Measurements from ENCODE around the gene KLHL21. TPM values are rescaled to one million over a fixed set of nuclear protein-coding genes. Genes with fewer than 3 reads are reported as not detected.

Gene KLHL21
- total RNA-seq, 3 donors from 2014 or later = 49.5 to 54.9 (median 51.4) TPM

DNA sequence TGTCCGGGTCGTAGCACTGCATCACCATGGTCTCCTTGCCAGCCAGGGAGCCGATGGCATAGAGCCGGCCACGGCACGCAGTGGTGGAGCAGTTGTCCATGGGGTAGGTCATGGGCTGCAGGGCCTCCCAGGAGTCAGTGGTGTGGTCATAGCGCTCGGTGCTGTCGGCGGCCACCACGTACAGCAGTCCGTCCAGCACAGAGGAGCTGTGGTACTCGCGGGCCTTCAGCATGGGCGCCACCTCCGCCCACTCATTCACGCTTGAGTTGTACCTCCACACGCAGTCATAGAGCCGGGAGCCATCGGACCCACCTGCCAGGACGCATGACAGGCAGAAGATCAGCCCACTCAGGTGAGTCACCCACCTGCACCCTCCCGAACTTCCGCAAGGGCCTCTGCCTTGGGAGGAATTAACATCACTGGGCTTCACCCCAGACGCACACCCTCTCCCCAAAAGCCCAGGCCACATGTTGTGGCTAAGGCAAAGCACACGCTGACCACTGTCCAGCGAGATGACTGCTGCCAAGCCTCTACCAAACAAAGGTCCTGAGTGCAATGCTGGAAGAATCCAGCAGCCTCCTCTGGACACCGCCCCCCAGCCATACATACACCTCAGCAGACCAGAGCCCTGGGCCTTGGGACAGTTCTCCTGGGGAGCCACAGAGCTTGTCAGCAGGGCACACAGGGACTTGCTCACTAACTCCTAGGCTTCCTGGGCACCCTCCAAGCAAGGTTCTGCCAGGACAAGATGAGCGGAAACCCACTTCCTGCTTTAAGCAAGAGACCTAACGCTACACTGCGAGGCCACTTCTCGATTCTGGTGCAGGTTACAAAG lies 3.3 kb downstream of the KLHL21 start:
- Mint-ChIP-seq H3K4me1 (ENCODE audit: low read depth) (peaks cover 55% of the 10 kb centered on the region), H3K4me3 (peak overlapping the region; percentile 95), H3K9me3 (no peaks in the 10 kb centered on the region), H3K36me3 (ENCODE audit: insufficient read depth) (peaks cover 12% of the 10 kb centered on the region), H3K27me3 (ENCODE audit: low read depth) (no peaks in the 10 kb centered on the region)
- DNase-seq (peak; percentile 66), ATAC-seq (peak; percentile 4 to 5)

DNA sequence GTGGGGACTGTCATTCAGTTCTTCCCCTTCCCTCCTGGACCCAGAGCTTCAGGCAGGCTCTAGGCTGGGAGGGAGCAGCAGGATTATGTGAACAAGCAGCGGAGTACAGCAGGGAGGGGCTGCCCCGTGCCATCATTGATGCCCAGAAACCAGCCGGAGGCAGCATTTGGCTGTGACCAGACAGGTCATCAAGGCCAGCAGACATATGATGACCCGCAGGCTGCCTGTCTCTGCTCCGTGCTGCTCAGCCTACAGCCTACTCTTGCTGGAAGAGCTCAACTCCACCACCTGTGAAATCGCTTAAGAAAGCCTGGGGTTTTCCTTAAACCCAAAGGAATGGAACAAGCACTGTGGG lies 4.9 kb downstream of the KLHL21 start:
- no peaks in the 10 kb centered on the region for H3K9me3 Mint-ChIP-seq
- H3K36me3 Mint-ChIP-seq (ENCODE audit: insufficient read depth) = peaks cover 17% of the 10 kb centered on the region
- no peak for ATAC-seq
- H3K4me3 Mint-ChIP-seq = peak overlapping the region; percentile 31
- no peaks in the 10 kb centered on the region for H3K27me3 Mint-ChIP-seq (ENCODE audit: low read depth)
- no peak for DNase-seq
- H3K4me1 Mint-ChIP-seq (ENCODE audit: low read depth) = peaks cover 50% of the 10 kb centered on the region

DNA sequence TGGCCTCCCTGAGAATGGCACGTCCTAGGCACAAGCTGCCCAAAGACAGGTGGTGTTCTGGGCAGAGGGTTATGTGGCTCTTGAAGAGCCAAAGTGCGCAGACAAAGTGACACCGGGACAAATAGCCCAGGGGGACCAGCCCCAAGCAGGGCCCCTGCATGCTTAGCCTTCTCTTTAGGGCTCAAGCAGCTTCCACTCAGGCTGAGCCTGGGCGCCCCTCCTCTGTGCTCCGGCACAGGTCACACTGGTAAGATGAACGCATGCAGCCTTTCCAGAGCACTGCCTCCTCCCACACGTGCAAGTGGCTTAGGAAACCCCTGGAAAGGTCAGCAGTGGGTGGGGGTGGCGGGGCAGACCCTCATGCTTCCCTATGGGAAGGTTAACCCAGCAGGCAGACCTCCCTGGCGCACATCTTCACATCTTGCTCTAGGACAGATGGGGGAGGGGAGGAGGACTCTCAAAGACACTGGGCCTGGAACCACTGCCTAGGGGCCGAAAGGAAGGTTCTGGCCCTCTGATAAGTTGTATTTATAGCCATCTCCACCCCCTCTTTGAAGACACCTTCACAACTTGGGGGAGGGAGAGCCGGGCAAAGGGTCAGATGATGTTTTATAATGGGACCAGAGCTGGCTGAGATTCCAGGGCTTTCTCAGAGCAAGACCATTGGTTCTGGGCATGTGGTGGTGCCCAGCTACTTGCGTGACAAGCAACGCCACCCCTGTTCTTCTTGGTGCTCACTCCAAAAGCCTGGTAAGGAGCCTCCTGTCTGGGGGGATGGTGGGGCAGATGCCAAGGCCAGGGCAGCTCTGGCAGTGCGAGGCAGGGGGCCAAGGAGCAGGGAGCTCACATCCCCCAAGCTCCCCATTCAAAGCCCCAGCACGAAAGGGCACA lies 5.5 kb downstream of the KLHL21 start:
- Mint-ChIP-seq H3K4me3 (no peak overlapping the region), H3K27me3 (ENCODE audit: low read depth) (no peaks in the 10 kb centered on the region), H3K4me1 (ENCODE audit: low read depth) (peaks cover 50% of the 10 kb centered on the region), H3K36me3 (ENCODE audit: insufficient read depth) (peaks cover 17% of the 10 kb centered on the region), H3K9me3 (no peaks in the 10 kb centered on the region)
- DNase-seq (no peak), ATAC-seq (no peak)

DNA sequence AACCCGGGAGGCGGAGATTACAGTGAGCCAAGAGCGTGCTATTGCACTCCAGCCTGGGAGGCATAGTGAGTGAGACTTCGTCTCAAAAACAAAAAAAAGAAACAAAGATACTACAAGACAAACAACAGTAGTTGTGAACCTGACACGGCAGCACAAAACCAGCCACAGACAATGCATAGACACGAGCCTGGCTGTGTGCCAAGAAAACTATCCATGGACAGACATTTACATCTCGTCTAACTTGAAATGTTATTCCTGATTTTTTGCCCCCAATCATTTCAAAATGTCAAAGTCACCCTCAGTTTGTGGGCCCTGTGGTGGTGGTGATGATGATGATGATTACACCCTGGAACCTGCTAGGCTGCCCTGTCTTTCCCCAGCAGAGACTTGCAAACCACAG lies 6.3 kb downstream of the KLHL21 start:
- no peaks in the 10 kb centered on the region for H3K27me3 Mint-ChIP-seq (ENCODE audit: low read depth)
- no peaks in the 10 kb centered on the region for H3K9me3 Mint-ChIP-seq
- H3K36me3 Mint-ChIP-seq (ENCODE audit: insufficient read depth) = peaks cover 17% of the 10 kb centered on the region
- no peak for ATAC-seq
- H3K4me1 Mint-ChIP-seq (ENCODE audit: low read depth) = peaks cover 50% of the 10 kb centered on the region
- DNase-seq = no peak
- H3K4me3 Mint-ChIP-seq = no peak overlapping the region

DNA sequence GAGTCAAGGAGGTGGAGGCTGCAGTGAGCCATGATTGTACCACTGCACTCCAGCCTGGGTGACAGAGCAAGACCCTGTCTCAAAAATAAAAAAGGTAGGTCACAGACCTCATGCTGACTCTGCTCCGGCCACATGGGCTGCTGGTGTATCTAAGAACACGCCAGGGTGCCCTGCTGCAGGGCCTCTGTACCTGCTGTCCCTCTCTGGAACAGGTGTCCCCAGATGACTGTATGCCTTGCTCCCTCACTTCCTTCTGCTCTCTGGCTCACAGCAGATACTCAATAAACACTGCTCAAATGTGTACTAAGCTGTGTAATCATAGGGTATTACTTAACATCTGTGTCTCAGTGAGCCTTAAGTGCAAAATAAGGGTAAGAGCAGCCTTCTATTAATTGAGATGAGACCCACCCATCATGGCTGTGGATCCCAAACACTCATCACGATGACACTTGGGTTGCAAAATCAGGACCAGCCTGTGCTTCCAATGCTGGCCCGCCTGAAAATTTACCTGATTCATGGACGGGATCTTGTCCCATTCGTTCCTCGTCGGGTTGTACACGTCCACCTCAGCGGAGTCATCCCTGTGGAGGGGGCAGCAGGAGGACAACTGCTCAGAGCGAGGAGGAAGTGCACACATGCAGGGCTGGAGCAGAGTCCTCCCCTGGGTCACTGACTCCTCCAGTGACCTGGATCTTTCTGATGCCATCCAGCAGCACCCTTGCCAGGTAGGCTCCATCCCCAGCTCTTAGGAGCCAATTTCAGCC lies 7.5 kb downstream of the KLHL21 start:
- peaks cover 47% of the 10 kb centered on the region for H3K4me1 Mint-ChIP-seq (ENCODE audit: low read depth)
- no peaks in the 10 kb centered on the region for H3K9me3 Mint-ChIP-seq
- peaks cover 17% of the 10 kb centered on the region for H3K36me3 Mint-ChIP-seq (ENCODE audit: insufficient read depth)
- ATAC-seq (no peak), DNase-seq (no peak)
- H3K27me3 Mint-ChIP-seq (ENCODE audit: low read depth) = no peaks in the 10 kb centered on the region
- no peak overlapping the region for H3K4me3 Mint-ChIP-seq

DNA sequence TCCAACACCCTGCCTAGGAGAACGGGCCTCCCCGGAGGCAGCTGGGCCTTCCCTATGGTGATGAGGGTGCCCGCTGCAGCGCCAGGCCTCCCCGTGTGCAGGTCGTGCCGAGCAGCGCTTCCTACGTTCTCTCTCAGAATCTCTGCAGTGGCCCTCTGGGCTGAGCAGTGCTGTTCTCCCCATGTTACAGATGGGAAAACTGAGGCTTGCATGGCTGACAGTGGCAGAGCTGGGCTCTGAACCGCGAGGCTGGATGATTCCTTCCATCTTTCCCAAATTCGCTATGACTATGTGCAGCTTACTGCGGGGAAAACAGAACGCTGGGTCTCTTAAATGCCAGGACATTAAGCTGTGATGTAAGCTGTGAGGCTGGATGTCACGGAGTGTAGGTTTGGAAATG lies 8.9 kb downstream of the KLHL21 start:
- DNase-seq (no peak), ATAC-seq (no peak)
- no peaks in the 10 kb centered on the region for H3K9me3 Mint-ChIP-seq
- peaks cover 36% of the 10 kb centered on the region for H3K4me1 Mint-ChIP-seq (ENCODE audit: low read depth)
- no peaks in the 10 kb centered on the region for H3K27me3 Mint-ChIP-seq (ENCODE audit: low read depth)
- no peak overlapping the region for H3K4me3 Mint-ChIP-seq
- peaks cover 13% of the 10 kb centered on the region for H3K36me3 Mint-ChIP-seq (ENCODE audit: insufficient read depth)

DNA sequence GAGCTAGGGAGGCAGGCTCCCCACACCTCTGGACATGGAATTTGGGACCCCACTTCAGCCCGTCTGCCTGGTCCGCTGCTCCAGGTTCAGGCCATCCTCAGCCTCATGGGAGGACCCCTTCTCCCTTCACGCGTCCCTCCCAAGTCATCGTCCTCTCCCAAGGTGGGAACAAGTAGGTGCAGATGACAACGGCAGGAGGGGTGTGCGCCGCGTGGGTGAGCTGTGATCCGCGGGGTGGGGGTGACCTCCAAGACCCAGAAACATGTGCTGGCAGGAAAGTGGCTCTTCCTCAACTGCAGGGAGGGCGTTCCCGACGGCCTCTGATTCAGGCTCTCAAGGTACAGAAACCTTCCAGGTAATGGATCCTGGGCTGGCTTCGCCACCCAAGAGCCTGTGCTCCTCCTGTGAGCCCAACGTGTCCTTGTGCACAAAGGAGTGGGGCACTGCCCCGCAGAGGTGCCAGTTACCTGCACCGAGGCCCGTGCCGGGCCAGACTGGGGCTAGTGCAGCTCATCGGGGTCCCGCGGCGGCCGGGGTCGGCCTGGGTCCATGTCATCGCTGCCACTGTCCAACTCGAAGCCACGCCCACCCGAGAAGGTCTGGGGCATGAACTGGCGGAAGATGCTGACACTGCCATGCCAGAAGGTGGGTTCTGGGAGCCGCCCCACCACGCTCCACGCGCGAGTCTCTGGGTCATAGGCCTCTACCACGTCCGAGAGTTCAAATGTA lies 9.6 kb downstream of the KLHL21 start:
- Mint-ChIP-seq H3K4me1 (ENCODE audit: low read depth) (peaks cover 31% of the 10 kb centered on the region), H3K36me3 (ENCODE audit: insufficient read depth) (peaks cover 13% of the 10 kb centered on the region)

DNA sequence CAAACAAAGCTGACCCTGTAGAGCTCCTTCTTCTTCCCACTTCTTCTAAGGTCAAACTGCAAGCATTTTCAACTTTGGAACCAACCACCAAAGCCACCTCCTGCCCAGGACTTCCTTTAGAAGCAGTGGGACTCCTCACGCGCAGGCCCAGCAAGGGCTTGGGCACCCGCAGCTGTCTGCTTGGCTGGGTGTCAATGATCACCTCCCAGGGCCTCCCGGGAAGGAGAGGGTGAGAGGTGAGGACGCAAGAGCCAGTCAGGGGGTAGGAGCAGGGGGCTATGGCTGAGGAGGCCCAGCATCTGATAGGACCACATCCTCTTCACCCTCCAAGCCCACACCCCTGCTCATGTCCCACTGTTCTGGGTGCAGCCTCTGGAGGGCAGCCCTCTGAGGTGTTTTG lies 10.2 kb downstream of the KLHL21 start:
- DNase-seq (no peak), ATAC-seq (no peak)
- peaks cover 29% of the 10 kb centered on the region for H3K4me1 Mint-ChIP-seq (ENCODE audit: low read depth)
- H3K9me3 Mint-ChIP-seq = no peaks in the 10 kb centered on the region
- peaks cover 15% of the 10 kb centered on the region for H3K36me3 Mint-ChIP-seq (ENCODE audit: insufficient read depth)
- no peaks in the 10 kb centered on the region for H3K27me3 Mint-ChIP-seq (ENCODE audit: low read depth)
- H3K4me3 Mint-ChIP-seq = no peak overlapping the region

More for the DNA sequence above, 9.6 kb downstream of the KLHL21 start:
- no peak overlapping the region for H3K4me3 Mint-ChIP-seq
- no peak for DNase-seq
- H3K27me3 Mint-ChIP-seq (ENCODE audit: low read depth) = no peaks in the 10 kb centered on the region
- no peak for ATAC-seq
- no peaks in the 10 kb centered on the region for H3K9me3 Mint-ChIP-seq

DNA sequence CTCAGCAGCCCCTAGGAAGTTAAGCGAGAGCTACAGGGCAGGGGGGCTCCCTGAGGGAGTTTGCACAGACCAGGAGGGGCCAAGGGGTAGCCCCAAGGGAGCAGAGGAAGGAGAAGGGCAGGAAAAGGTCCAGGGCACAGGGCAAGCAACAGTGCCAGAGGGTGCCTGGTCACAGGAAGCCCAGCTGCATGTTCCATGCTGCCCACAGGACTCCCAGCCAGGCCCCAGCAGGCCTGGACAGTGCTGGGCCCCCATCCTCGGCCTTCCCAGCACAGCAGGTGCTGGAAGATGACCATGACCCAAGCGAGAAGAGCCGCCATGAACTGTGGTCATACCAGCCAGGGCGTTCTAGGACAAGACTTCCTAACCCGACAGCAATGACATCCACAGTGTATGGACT lies 11.0 kb downstream of the KLHL21 start:
- no peak for DNase-seq
- Mint-ChIP-seq H3K4me3 (no peak overlapping the region), H3K4me1 (ENCODE audit: low read depth) (peaks cover 22% of the 10 kb centered on the region), H3K27me3 (ENCODE audit: low read depth) (no peaks in the 10 kb centered on the region), H3K36me3 (ENCODE audit: insufficient read depth) (peaks cover 15% of the 10 kb centered on the region), H3K9me3 (no peaks in the 10 kb centered on the region)
- no peak for ATAC-seq

DNA sequence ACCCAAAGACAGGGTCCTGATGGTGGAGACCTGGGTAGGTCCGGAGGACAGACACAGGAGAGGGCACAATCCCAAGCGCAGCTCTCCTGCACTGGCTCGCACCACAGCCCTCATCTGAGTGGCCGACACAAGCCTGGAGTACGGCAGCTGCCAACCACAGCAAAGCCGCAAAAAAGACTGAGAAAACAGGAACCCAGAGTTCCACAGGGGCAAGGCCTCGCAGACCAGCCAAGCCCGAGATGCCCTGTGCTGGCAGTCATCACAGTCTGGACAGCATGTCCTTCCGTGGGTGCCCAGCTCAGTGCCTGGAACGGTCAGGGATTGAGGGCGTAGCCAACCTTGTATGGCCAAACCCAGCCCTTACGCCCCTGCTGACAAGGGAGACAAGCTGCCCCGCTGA lies 11.4 kb downstream of the KLHL21 start:
- peaks cover 18% of the 10 kb centered on the region for H3K4me1 Mint-ChIP-seq (ENCODE audit: low read depth)
- no peak for ATAC-seq
- DNase-seq = no peak
- no peak overlapping the region for H3K4me3 Mint-ChIP-seq
- no peaks in the 10 kb centered on the region for H3K9me3 Mint-ChIP-seq
- H3K36me3 Mint-ChIP-seq (ENCODE audit: insufficient read depth) = peaks cover 11% of the 10 kb centered on the region
- no peaks in the 10 kb centered on the region for H3K27me3 Mint-ChIP-seq (ENCODE audit: low read depth)

DNA sequence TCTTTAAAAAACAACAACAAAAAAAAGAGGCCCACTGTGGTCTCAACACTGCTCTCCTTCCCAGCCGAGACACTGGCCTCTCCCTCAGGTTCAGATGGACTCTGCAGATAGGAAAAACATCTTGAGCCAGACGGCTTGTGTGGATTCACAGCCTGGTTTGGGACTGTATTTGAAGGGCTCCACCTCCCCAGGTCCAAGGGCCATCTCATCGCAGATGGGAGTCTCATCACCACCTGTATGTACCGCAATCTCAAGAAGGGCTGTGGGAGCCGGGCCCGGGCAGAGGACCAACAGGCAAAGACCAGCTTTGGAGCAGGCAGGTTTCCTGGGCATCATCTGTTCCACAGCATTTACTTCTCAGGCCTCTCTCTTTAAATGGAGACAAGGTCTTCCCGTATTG lies 12.6 kb downstream of the KLHL21 start:
- Mint-ChIP-seq H3K36me3 (ENCODE audit: insufficient read depth) (peaks cover 9% of the 10 kb centered on the region), H3K4me3 (no peak overlapping the region), H3K9me3 (no peaks in the 10 kb centered on the region), H3K4me1 (ENCODE audit: low read depth) (peaks cover 9% of the 10 kb centered on the region), H3K27me3 (ENCODE audit: low read depth) (no peaks in the 10 kb centered on the region)
- DNase-seq = no peak
- no peak for ATAC-seq

DNA sequence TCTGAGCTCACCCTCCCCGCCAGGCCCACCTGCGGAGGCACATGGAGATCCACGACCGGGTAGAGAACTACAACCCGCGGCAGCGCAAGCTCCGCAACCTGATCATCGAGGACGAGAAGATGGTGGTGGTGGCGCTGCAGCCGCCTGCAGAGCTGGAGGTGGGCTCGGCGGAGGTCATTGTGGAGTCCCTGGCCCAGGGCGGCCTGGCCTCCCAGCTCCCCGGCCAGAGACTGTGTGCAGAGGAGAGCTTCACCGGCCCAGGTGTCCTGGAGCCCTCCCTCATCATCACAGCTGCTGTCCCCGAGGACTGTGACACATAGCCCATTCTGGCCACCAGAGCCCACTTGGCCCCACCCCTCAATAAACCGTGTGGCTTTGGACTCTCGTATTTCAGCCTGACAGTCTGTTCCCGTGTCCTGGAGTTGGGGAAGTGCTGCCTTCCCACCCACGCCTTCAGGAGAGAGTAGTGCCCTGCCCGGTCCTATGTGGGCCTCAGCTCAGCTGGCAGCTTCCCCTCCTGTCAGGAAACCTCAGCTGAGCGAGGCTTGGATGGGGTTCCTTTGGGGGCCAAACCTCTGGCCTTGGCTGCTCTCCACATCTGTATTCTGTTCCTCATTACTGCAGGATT lies 13.7 kb downstream of the KLHL21 start:
- Mint-ChIP-seq H3K36me3 (ENCODE audit: insufficient read depth) (peaks cover 7% of the 10 kb centered on the region), H3K27me3 (ENCODE audit: low read depth) (no peaks in the 10 kb centered on the region), H3K9me3 (no peaks in the 10 kb centered on the region), H3K4me1 (ENCODE audit: low read depth) (peaks cover 15% of the 10 kb centered on the region), H3K4me3 (no peak overlapping the region)
- ATAC-seq = no peak
- DNase-seq = no peak

DNA sequence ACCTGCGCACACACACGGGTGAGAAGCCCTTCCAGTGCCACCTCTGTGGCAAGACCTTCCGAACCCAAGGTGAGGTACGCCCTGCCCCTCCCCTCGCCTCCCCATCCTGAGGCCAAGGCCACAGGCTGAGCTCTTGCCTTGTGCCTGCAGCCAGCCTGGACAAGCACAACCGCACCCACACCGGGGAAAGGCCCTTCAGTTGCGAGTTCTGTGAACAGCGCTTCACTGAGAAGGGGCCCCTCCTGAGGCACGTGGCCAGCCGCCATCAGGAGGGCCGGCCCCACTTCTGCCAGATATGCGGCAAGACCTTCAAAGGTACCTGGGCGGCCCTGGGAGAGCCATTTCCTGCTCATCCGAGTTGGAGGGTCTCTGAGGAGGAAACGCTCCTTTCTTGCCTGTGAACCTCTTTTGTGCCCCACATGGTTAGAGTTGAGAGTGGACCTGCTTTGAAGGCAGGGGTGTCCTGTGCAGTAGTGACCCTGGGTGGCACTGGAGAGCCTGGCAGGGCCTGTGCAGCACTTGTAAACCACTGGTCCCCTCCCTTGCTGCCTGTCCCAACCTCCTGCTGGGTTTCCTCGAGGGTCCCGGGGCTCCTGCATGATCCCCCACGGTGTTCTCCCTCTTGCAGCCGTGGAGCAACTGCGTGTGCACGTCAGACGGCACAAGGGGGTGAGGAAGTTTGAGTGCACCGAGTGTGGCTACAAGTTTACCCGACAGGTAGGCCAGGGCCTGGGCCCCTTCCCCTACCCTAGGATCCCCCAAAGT lies 14.4 kb downstream of the KLHL21 start:
- H3K27me3 Mint-ChIP-seq (ENCODE audit: low read depth) = no peaks in the 10 kb centered on the region
- H3K36me3 Mint-ChIP-seq (ENCODE audit: insufficient read depth) = peaks cover 4% of the 10 kb centered on the region
- peaks cover 12% of the 10 kb centered on the region for H3K4me1 Mint-ChIP-seq (ENCODE audit: low read depth)
- no peaks in the 10 kb centered on the region for H3K9me3 Mint-ChIP-seq
- H3K4me3 Mint-ChIP-seq = no peak overlapping the region
- DNase-seq = no peak
- no peak for ATAC-seq

Data from activated T-cell treated with anti-CD3 and anti-CD28 coated beads, Interleukin-2, amount 50 U/mL, for 4 hours (primary cell).